NCI-H526 (cell line): ENCODE data around the gene SMARCB1.

ENCODE experiments used
- DNase-seq, 2 experiments: peaks; one replicate each; lab custom pipeline; 2025; lab: John Stamatoyannopoulos, UW

Gene SMARCB1

GRCh38 chr22:23831781-23832180 is 45.0 kb downstream of the SMARCB1 start:
- DNase-seq = no peak

DNA sequence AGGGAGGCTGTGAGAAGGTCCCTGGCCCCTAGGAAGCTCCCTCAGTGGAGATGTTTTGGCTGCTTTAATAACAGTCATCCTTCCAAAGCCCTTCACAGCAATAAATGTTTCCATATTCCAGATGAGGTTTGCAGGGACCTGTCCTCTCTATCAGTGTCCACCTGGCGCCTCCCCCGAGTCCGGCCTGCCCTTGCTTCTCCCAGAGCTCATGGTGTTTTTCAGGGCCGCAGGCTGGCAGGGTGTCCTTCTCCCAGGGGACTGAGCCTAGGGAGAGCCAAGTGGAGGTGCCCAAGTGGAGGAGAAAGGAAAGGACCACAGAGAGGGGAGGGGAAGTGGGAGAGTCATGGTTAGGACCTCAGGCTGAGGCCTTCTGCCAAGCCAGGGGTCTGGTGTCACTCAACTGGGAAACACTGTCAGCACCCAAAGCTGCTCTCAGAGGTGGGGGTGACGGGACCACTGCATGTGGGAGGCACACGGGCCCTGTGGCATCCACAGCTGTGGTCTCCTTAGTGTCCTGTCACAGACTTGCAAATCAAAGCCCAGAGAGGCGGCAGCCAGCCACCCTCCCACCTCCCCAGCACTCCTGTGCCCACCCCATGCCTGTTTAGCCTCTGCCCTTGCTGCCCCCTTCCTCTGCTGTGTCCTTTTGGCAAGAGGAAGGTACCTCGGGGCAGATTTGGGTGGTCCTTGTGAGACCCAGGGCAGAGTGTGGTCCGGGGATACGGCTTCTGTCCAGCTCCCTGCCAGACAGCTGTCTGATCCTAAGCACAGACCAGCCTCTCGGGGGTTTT is 45.7 kb downstream of the SMARCB1 start:
- no peak for DNase-seq

GRCh38 chr22:23833017-23833751 is 46.4 kb downstream of the SMARCB1 start:
- no peak for DNase-seq

GRCh38 chr22:23833911-23834317 is 47.1 kb downstream of the SMARCB1 start:
- no peak for DNase-seq

- DNase-seq = no peak
Observed at GRCh38 chr22:23834406-23834792, 47.6 kb downstream of the SMARCB1 start.

- no peak for DNase-seq
Observed at GRCh38 chr22:23834793-23835483, 48.2 kb downstream of the SMARCB1 start.

- DNase-seq = no peak
Observed at GRCh38 chr22:23835484-23836144, 48.8 kb downstream of the SMARCB1 start.

- DNase-seq = no peak
Observed at GRCh38 chr22:23836281-23836680, 49.5 kb downstream of the SMARCB1 start.

DNA sequence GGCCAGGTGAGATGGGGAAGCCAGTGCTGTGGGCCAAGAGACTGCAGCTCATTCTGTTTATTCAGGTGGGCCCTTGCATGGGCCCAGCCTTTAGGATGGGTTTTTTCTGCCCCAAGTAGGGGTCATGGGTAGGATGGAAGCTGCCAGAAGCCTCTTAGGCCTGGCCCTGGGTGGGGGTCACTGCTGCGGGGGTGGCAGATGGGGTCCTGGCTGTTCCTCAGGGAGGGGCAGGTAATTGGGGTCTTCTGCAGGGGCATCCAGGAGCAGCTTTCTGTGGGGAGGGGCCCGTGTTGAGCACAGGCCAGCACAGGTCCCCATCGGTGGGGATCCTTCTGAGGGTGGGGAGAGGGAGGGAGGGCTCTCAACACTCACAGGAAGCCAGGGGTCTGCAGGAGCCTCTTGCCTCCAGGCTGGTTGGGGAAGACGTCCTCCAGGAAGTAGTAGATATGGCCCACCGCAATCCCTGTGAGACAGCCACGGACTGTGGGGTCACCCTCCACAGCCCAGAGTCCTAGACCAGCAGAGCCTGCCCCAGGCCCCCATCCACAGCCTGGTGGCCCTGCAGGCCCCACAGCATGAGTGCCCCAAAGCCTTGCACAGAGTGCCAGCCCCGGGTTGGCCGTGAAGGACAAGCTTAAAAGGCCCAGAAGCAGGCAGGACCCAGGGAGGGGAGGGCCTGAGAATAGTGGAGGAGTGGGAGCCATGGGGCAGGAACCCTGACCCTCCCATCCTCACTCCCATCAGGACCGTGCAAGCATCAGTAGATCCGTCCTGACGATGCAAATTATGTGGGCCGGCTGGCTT is 50.1 kb downstream of the SMARCB1 start:
- DNase-seq = peak in 1 of 2 experiments; percentile 53

GRCh38 chr22:23837496-23837859 is 50.7 kb downstream of the SMARCB1 start:
- DNase-seq = peak in 1 of 2 experiments; percentile 78

- peak in 1 of 2 experiments; percentile 31 for DNase-seq
Observed at GRCh38 chr22:23837911-23838680, 51.3 kb downstream of the SMARCB1 start.

GRCh38 chr22:23838681-23839468 is 52.1 kb downstream of the SMARCB1 start, which contains the start of gene DERL3:
Gene DERL3, minus strand, starts transcription at chr22:23839006. Its CDS starts 19 bp downstream, at chr22:23838987.
- peak; percentile 97 to 98 for DNase-seq

- DNase-seq = no peak
Observed at GRCh38 chr22:23840026-23840425, 53.3 kb downstream of the SMARCB1 start.

DNA sequence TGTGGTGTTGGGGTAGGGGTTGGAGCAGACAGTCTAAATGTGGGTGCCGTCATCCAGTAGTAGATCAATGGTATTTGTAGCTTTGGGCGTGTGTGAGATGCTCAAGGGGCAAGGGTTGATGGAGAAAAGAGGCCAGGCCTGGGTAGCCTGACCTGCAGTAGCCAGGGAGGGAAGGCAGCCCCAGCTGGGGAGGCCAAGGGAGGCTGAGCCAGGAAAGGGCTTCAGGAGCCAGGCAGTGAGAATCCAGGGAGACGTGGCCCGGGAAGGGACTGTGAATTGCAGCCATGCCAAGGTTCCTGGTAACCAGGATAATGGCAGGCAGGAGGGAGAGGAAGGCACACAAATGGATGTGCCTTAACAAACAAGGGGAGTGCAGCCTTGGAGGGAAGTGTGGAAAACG is 54.5 kb downstream of the SMARCB1 start:
- DNase-seq = no peak

DNA sequence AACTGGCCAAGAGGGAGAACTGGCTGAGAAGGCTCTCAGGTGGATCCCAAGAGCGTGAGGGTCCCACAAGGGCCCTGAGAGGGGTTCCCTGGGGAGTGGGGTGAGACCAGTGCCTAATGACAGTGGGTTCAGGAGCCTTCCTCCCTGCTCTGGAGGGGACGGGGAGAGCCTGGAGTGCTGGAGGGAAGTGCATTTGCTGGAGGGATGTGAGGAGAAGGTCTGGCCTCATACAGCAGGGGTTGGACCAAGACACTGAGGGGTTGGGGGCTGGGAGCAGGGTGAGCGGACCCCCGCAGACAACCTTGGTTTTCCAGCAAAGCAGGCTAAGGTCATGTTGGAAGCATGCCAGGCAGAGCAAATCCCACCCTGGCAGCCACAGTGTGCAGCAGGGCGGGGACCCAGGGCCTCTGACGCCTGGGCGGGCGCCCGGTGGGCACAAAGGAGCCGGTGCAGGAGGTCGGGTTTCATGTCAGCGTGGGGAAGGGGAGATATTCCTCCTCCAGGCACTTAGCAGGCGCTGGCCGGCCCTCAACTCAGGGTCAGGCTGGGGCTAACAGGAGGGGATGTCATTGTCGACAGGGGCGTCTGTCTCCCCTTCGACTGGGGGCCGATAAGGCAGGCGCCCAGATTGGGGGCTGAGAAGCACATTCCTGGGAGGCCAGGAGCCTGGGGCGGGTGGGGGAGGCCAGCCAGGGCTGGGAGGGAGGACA is 55.1 kb downstream of the SMARCB1 start:
- no peak for DNase-seq

DNA sequence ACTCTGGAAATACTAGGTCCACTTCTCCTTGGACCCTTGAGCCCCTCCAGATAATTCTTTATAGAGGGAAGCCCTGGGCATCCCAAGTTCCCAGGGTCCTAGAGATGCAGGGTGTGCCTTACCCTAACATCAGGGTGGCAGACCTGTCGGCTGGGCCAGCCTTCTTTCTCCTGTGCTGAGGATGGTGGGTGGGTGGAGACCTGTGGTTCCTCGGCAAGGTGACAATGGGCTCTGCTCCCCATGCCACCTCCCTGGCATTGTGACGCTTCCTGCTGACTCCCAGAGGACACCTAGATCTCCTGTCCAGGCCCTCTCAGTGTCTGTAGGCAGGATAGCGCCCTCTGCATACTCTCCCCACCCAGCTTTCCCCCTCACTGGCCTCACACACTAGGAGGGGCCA is 55.8 kb downstream of the SMARCB1 start:
- no peak for DNase-seq

- no peak for DNase-seq
Observed at GRCh38 chr22:23844739-23845202, 58.0 kb downstream of the SMARCB1 start.

DNA sequence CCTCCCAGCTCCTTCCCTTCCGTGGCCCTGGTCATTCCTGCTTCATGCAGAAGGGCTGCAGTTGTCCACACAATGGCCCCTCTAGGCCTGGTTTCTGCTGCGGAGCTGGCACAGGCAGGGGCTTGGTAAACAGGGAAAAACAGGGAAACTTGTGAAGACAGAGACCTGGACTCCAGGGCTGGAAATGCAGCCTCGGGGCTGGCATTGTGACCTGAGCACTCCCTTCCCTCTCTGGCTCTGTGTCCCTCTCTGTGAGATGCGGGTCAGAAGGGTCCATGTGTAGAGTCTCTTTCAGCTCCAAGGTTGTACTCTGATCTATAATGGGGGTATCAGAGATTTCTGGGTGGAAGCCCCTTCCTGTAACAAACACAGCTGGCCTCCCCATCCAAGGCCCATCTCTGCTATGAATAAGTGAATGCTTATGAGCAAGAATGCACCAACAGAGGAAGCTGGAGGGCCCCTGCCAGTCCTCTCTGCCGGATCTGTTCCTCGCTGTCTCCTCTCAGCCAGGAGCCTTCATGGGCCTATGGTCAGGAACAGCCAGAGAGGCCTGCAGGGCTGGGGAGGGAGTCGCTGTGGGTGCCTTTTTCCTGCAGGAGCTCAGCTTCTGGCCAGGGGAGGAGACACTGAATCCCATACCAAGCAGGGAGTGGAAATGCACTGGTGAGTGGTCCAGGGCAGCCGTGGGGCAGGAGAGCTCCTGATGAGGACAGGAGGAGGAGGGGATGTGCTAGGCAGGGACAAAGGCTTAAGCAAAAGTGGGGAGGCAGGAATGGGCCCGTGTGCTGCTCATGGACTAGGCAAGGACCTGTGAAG is 58.7 kb downstream of the SMARCB1 start:
- DNase-seq = no peak
